Astrocyte of the spinal cord (primary cell): ENCODE data around the gene FOS.

Source experiments
- DNase-seq: peaks from one replicate; pipeline ENCODE4 v3.0.0; 2011; ENCODE audit warnings: low read depth, low spot score
- H3K4me3 ChIP-seq: 2 replicates; pipeline ENCODE4 v1.5.1; 2011; ENCODE audit warnings: low read depth, mild to moderate bottlenecking, low read length, moderate library complexity
- CTCF ChIP-seq: IDR thresholded peaks from 2 replicates; pipeline ENCODE4 v1.5.1; 2012; ENCODE audit warnings: low read depth, mild to moderate bottlenecking, low read length, inconsistent platforms
- in situ Hi-C: cut with HindIII; loops from 2 replicates; pipeline ENCODE4 v1.10.0; 2017; ENCODE audit warnings: low sequenced_read_pairs

FOS gene

GRCh38 chr14:75283833-75284563 is 5.4 kb downstream of the FOS start:
- no peak for DNase-seq
- H3K4me3 ChIP-seq: no peak overlapping the region
- TF ChIP-seq CTCF: no peak
- in situ Hi-C loops: no loop called here

DNA sequence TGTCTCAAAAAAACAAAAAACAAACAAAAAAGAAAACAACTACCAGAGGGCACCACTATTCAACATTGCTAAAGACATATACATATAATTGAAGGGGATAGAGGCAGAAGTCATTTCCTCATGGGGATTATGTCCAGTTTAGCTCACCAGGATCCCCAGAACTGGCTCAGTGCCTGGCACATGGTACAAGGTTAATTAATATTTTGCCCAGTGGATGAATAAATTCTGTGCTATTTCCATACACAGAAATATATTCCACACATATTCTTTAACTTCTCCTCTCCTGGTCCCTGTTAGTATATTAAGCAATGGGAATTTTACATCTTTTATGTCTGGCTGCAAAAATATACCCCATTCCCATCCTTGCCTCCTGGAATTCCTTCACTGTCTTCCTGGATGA is 6.7 kb downstream of the FOS start:
- in situ Hi-C loops: no loop called here
- no peak overlapping the region for H3K4me3 ChIP-seq
- TF ChIP-seq CTCF: no peak
- no peak for DNase-seq

DNA sequence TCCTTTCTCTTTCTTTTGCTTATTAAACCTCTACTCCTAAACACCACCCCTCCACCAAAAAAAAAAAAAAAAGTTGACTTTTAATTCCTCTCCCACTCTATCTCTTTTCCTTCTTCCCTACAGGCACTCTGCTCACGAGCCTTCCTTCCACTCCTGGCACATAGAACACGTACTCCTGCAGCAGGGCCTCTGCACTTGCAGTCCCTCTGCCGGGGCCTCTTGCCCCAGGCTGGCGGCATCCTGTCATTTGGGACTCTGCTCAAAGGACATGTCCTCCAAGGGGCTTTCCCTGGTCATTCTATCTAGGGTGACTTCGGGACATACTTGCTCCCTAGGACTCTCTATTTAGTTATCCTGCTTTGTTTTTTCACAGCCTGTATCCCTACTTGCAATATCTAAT is 7.7 kb downstream of the FOS start:
- DNase-seq: no peak
- TF ChIP-seq CTCF: no peak
- in situ Hi-C loops: no loop called here
- H3K4me3 ChIP-seq: no peak overlapping the region

GRCh38 chr14:75289840-75290388 is 11.3 kb downstream of the FOS start:
- no peak for TF ChIP-seq CTCF
- no peak for DNase-seq
- H3K4me3 ChIP-seq: no peak overlapping the region
- in situ Hi-C loops: no loop called here

DNA sequence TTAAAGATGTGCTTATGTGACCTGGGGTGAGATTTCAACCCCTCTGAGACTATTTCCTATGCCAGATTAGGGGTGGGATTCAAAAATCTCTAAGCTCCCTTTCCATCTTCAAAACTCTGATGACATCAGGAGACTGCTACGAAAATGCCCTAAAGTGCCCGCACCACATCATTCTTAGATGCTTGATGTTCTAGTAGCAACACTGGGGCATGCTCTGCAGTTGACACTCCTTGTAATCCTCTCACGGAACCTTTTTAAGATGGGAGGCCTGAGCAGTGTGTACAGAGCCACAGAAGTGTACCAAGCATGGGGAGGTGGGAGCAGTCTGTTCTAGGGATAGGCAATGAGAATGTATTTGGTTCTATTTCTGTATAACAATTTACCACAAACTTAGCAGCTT is 12.2 kb downstream of the FOS start:
- no peak overlapping the region for H3K4me3 ChIP-seq
- no peak for TF ChIP-seq CTCF
- no peak for DNase-seq
- in situ Hi-C loops: no loop called here

DNA sequence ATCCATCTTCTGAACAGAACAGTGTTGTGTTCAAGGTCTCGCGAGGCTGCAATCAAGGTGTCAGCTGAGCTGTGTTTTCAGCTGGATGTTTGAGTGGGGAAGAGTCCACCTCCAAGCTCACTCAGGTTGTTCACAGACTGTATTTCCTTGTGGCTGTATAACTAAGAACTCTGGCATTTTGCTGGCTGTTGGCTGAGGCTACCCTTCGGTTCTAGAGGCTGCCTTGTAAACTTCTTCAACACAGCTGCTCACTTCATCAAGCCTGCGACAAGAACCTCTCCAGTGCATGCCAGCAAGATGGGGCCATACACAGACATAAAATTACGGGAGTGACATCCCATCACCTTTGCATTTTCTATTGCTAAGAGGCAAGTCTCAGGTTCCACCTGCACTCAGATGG is 12.7 kb downstream of the FOS start:
- TF ChIP-seq CTCF: no peak
- no peak overlapping the region for H3K4me3 ChIP-seq
- DNase-seq: no peak
- in situ Hi-C loops: no loop called here
